MM.1S (cell line): Measurements from ENCODE around the gene TMEM154.

Source experiments
- CTCF ChIP-seq: fragments of 300-600 bp; sonication (generic); IDR thresholded peaks from 2 replicates; pipeline ENCODE4 v1.5.1; 2016; ENCODE audit warnings: antibody characterized with exemption, low read length, mixed read lengths
- EZH2 ChIP-seq: fragments of 300-600 bp; sonication (generic); optimal IDR thresholded peaks from 2 replicates; pipeline ENCODE3; 2017; ENCODE audit warnings: low read depth, mild to moderate bottlenecking, antibody characterized with exemption, low read length, mixed read lengths

- TF ChIP-seq CTCF (no peak), EZH2 (no peak)
These were observed 73.0 kb downstream of the TMEM154 start for GRCh38 chr4:152606753-152607152.
